ENCODE measurements around the gene ACTR3C.
"Not testable (repeated sequence)": the region's sequence is repeated elsewhere in the genome, so short reads cannot be mapped to it uniquely, and the experiment has no call there.

Gene ACTR3C

GRCh38 chr7:150285849-150286754, 37.2 kb downstream of the ACTR3C start:
- DNase-seq (ENCODE audit: low read depth in 2 of 2, low spot score in 1 of 2) = not testable (repeated sequence)

GRCh38 chr7:150283608-150284007, 39.7 kb downstream of the ACTR3C start:
- DNase-seq (ENCODE audit: low read depth in 2 of 2, low spot score in 1 of 2) = not testable (repeated sequence)

GRCh38 chr7:150283111-150283510, 40.2 kb downstream of the ACTR3C start:
- DNase-seq (ENCODE audit: low read depth in 2 of 2, low spot score in 1 of 2) = not testable (repeated sequence)

GRCh38 chr7:150281681-150282403, 41.5 kb downstream of the ACTR3C start:
- DNase-seq (ENCODE audit: low read depth in 2 of 2, low spot score in 1 of 2) = not testable (repeated sequence)

- DNase-seq (ENCODE audit: low read depth in 2 of 2, low spot score in 1 of 2) = not testable (repeated sequence)
These were observed 45.0 kb downstream of the ACTR3C start for GRCh38 chr7:150278383-150278782.

GRCh38 chr7:150276132-150276695, 47.1 kb downstream of the ACTR3C start:
- DNase-seq (ENCODE audit: low read depth in 2 of 2, low spot score in 1 of 2) = not testable (repeated sequence)

- DNase-seq (ENCODE audit: low read depth in 2 of 2, low spot score in 1 of 2) = not testable (repeated sequence)
These were observed 51.4 kb downstream of the ACTR3C start for GRCh38 chr7:150271898-150272297.

GRCh38 chr7:150270101-150270824, 53.1 kb downstream of the ACTR3C start:
- DNase-seq (ENCODE audit: low read depth in 2 of 2, low spot score in 1 of 2) = not testable (repeated sequence)

- not testable (repeated sequence) for DNase-seq (ENCODE audit: low read depth in 2 of 2, low spot score in 1 of 2)
These were observed 54.5 kb downstream of the ACTR3C start for GRCh38 chr7:150268798-150269197.

GRCh38 chr7:150268287-150268686, 55.1 kb downstream of the ACTR3C start:
- DNase-seq (ENCODE audit: low read depth in 2 of 2, low spot score in 1 of 2) = not testable (repeated sequence)

GRCh38 chr7:150266953-150267665, 56.2 kb downstream of the ACTR3C start:
- DNase-seq (ENCODE audit: low read depth in 2 of 2, low spot score in 1 of 2) = not testable (repeated sequence)

- not testable (repeated sequence) for DNase-seq (ENCODE audit: low read depth in 2 of 2, low spot score in 1 of 2)
These were observed 60.7 kb downstream of the ACTR3C start for GRCh38 chr7:150262656-150263055.

GRCh38 chr7:150247745-150248144, 75.6 kb downstream of the ACTR3C start:
- not testable (repeated sequence) for DNase-seq (ENCODE audit: low read depth in 2 of 2, low spot score in 1 of 2)

- not testable (repeated sequence) for DNase-seq (ENCODE audit: low read depth in 2 of 2, low spot score in 1 of 2)
These were observed 78.1 kb downstream of the ACTR3C start for GRCh38 chr7:150245208-150245607.

- not testable (repeated sequence) for DNase-seq (ENCODE audit: low read depth in 2 of 2, low spot score in 1 of 2)
These were observed 80.4 kb downstream of the ACTR3C start for GRCh38 chr7:150242935-150243334.

- DNase-seq (ENCODE audit: low read depth in 2 of 2, low spot score in 1 of 2) = not testable (repeated sequence)
These were observed 97.9 kb downstream of the ACTR3C start for GRCh38 chr7:150225444-150225843.

GRCh38 chr7:150222083-150222972, 101.0 kb downstream of the ACTR3C start:
- DNase-seq (ENCODE audit: low read depth in 2 of 2, low spot score in 1 of 2) = not testable (repeated sequence)

GRCh38 chr7:150220673-150221181, 102.6 kb downstream of the ACTR3C start:
- DNase-seq (ENCODE audit: low read depth in 2 of 2, low spot score in 1 of 2) = not testable (repeated sequence)
